Hepatocyte (in vitro differentiated cells): ENCODE results near the gene NRTN. TPM values are rescaled to one million over a fixed set of nuclear protein-coding genes. Genes with fewer than 3 reads are reported as not detected.

Experiments
- DNase-seq: peaks from one replicate; pipeline ENCODE4 v3.0.0-alpha.2; 2016; ENCODE audit warnings: low spot score
- H2AFZ ChIP-seq: fragments of 200-600 bp; sonication (generic); 2 replicates; pipeline ENCODE4 v1.6.0; 2016; ENCODE audit warnings: antibody characterized with exemption, mild to moderate bottlenecking
- H3K27ac ChIP-seq: fragments of 200-600 bp; sonication (generic); 2 replicates; pipeline ENCODE4 v1.5.1; 2016; ENCODE audit warnings: mild to moderate bottlenecking
- H3K27me3 ChIP-seq: fragments of 200-600 bp; sonication (generic); 2 replicates; pipeline ENCODE4 v1.6.1; 2016
- H3K36me3 ChIP-seq: fragments of 200-600 bp; sonication (generic); replicated peaks from 2 replicates; pipeline ENCODE4 v1.5.1; 2016; ENCODE audit warnings: low read depth; ENCODE audit not compliant: insufficient read depth
- H3K4me1 ChIP-seq: fragments of 200-600 bp; sonication (generic); 2 replicates; pipeline ENCODE4 v1.5.1; 2016; ENCODE audit warnings: mild to moderate bottlenecking, moderate library complexity; ENCODE audit not compliant: insufficient read depth
- H3K4me2 ChIP-seq: fragments of 200-600 bp; sonication (generic); 2 replicates; pipeline ENCODE4 v1.6.0; 2016
- H3K4me3 ChIP-seq: fragments of 200-600 bp; sonication (generic); 2 replicates; pipeline ENCODE4 v1.5.1; 2016; ENCODE audit warnings: mild to moderate bottlenecking
- H3K79me2 ChIP-seq: fragments of 200-600 bp; sonication (generic); 2 replicates; pipeline ENCODE4 v1.6.0; 2017; ENCODE audit warnings: mild to moderate bottlenecking
- H3K9me2 ChIP-seq: fragments of 200-600 bp; sonication (generic); replicated peaks from 2 replicates; pipeline ENCODE4 v1.6.0; 2017; ENCODE audit warnings: mild to moderate bottlenecking; ENCODE audit not compliant: insufficient read depth
- H3K9me3 ChIP-seq: fragments of 200-600 bp; sonication (generic); 2 replicates; pipeline ENCODE4 v1.5.1; 2016; ENCODE audit warnings: low read depth, mild to moderate bottlenecking
- H4K20me1 ChIP-seq: fragments of 200-600 bp; sonication (generic); 2 replicates; pipeline ENCODE4 v1.6.0; 2016; ENCODE audit warnings: mild to moderate bottlenecking; ENCODE audit not compliant: insufficient read depth, poor library complexity, severe bottlenecking
- CTCF ChIP-seq: fragments of 200-600 bp; sonication (generic); IDR thresholded peaks from 2 replicates; pipeline ENCODE4 v1.5.1; 2016; ENCODE audit warnings: antibody characterized with exemption, mild to moderate bottlenecking; ENCODE audit not compliant: poor library complexity
- EZH2 ChIP-seq: fragments of 200-600 bp; sonication (generic); IDR thresholded peaks from 2 replicates; pipeline ENCODE4 v1.6.1; 2016; ENCODE audit warnings: antibody characterized with exemption, mild to moderate bottlenecking, borderline replicate concordance
- EZH2phosphoT487 ChIP-seq: fragments of 200-600 bp; sonication (generic); IDR thresholded peaks from one replicate; pipeline ENCODE4 v1.6.1; 2018; ENCODE audit warnings: antibody characterized with exemption, mild to moderate bottlenecking, low read depth, moderate library complexity; ENCODE audit not compliant: unreplicated experiment, severe bottlenecking
- WGBS: methylation state at CpG from one replicate; pipeline ENCODE4 v1.1.6; 2016; ENCODE audit warnings: low lambda C conversion rate; ENCODE audit errors: missing lambda C conversion rate; 5-methylcytosine and 5-hydroxymethylcytosine counted together
- polyA plus RNA-seq: library from polyadenylated mRNA; unstranded; fragments of >200 nt; fragmentation: Nextera tagmentation; extraction: Ambion mirVana; gene quantifications from 2 replicates; pipeline ENCODE4 v1.2.1, GENCODE V29; 2016
- total RNA-seq: library from RNA; depleted of rRNA; stranded (reverse); fragments of >200 nt; gene quantifications from 2 replicates; pipeline ENCODE4 v1.2.3, GENCODE V29; 2014

The NRTN gene
- total and polyA plus RNA-seq, 2 experiments from 2014 or later, result 2.7 to 31.1 TPM

DNA sequence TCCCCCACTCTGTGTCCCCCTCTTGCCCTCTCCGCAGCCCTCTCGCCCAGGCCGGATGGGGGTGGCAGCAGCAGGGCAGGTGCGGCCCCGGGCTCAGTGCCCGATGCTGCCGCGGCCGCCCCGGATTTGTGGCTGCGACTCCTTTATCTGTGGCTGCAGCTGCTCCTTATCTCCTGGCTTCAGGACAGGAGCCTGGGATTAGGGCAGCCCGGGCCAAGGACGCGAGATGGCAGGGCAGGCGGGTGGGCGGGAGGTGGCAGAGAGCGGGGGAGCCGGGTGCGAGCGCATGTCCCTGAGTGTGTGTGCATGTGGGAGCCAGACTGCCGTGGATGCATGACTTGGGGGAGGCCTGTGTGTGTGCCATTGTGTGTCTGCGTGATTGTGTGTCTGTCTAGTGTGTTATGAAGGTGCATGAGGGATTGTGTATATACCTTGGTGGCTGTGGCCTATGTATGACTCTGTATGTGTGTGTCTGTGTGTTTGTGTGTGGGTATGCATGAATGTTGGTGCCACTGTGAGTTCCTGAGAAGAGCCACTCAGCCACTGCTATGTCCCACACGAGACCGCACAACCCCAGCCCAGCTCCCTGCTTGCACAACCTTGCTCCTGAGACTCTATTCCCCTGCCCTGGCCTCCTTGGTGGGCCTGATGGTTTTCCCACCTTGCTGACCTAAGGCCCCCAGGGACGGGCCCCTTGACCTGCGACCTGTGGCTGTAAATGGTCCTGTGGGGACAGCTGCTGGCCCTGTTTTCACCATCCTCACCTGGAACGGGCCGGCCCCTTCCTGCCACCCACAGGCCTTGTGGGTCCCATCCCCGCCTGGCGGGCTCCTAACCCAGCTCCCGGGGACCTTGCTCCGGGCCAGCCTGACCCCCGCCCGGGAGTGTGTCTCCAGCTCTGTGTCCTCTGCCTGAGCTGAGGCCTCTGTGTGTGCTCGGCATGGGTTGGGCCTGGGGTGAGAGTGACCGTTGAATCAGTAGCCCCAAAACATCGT lies 5.3 kb upstream of the NRTN start:
- H3K4me2 ChIP-seq, result no peak overlapping the region
- H3K4me1 ChIP-seq, result peaks cover 19% of the 10 kb centered on the region
- H3K27me3 ChIP-seq, result no peaks in the 10 kb centered on the region
- peak; percentile 18 for DNase-seq
- H3K4me3 ChIP-seq, result no peak overlapping the region
- H3K36me3 ChIP-seq, result no peaks in the 10 kb centered on the region
- no peak for TF ChIP-seq EZH2
- H3K9me3 ChIP-seq, result no peaks in the 10 kb centered on the region
- H2AFZ ChIP-seq, result no peak overlapping the region
- 62% methylated on average over 37 of the region's 37 CpGs for WGBS
- no peaks in the 10 kb centered on the region for H3K79me2 ChIP-seq
- H3K9me2 ChIP-seq, result no peaks in the 10 kb centered on the region
- H4K20me1 ChIP-seq, result no peaks in the 10 kb centered on the region
- H3K27ac ChIP-seq, result no peak overlapping the region

GRCh38 chr19:5800361-5801270 lies 4.3 kb upstream of the NRTN start:
- no peaks in the 10 kb centered on the region for H3K27me3 ChIP-seq
- H3K79me2 ChIP-seq, result no peaks in the 10 kb centered on the region
- TF ChIP-seq EZH2phosphoT487, result no peak
- no peak for TF ChIP-seq EZH2
- no peak for TF ChIP-seq CTCF
- H3K9me3 ChIP-seq, result no peaks in the 10 kb centered on the region
- no peaks in the 10 kb centered on the region for H3K9me2 ChIP-seq
- no peaks in the 10 kb centered on the region for H4K20me1 ChIP-seq
- H3K4me3 ChIP-seq, result no peak overlapping the region
- peaks cover 21% of the 10 kb centered on the region for H3K4me1 ChIP-seq
- 79% methylated on average over 16 of the region's 17 CpGs for WGBS
- peak; percentile 5 for DNase-seq
- no peak overlapping the region for H3K27ac ChIP-seq
- no peaks in the 10 kb centered on the region for H3K36me3 ChIP-seq
- H2AFZ ChIP-seq, result no peak overlapping the region
- H3K4me2 ChIP-seq, result no peak overlapping the region

DNA sequence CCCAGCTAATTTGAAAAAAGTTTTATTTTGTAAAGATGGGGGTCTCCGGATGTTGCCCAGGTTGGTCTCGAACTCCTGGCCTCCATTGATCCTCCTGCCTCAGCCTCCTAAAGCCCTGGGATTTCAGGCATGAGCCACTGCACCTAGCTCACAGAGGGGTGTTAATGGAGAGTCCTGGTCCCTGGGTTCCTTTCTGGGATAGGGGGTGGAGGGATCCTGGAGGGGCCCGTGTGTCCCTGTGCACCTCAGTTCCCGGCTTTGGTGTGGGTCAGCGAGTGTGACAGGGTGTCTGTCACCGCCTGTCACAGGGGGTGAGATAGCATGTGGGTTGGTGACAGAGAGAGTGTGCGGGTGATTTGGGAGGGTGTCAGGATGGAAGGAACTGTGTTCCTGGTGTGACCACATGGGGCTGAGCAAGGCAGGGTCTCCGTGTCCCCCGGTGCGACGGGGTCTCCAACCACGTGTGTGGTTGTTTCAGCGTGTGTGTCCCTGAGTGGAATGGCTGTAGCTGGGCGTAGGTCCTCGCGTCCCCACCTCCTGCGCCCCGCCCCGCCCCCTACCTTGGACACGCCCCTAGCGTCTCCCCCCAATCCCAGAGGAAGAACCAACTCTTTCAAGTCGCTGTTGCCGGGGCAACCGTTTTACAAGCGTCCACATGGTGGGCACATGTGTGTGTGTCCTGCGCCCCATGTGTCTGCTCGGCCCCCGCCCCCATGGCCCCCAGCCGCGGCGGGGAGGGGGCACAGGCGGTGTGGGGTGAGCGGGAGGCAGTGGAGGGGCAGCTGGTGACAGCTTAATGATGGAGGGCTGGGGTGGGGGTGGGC lies 2.9 kb upstream of the NRTN start:
- Histone ChIP-seq H3K79me2 (no peaks in the 10 kb centered on the region), H3K27ac (no peak overlapping the region), H3K4me1 (peaks cover 21% of the 10 kb centered on the region), H4K20me1 (no peaks in the 10 kb centered on the region), H3K4me3 (no peak overlapping the region), H3K27me3 (no peaks in the 10 kb centered on the region), H3K9me2 (no peaks in the 10 kb centered on the region), H3K4me2 (peak overlapping the region; percentile 58), H3K9me3 (no peaks in the 10 kb centered on the region), H2AFZ (no peak overlapping the region), H3K36me3 (no peaks in the 10 kb centered on the region)
- TF ChIP-seq EZH2 (no peak), CTCF (no peak), EZH2phosphoT487 (no peak)
- WGBS, result 30% methylated on average over 20 of the region's 33 CpGs
- peak; percentile 80 for DNase-seq
